ENCODE measurements around the gene SPNS1.

SPNS1 gene

GRCh38 chr16:28932339-28933141 lies 42.0 kb upstream of the SPNS1 start:
- no peak for TF ChIP-seq CTCF (IDR thresholded peaks at IDR 0.05; ENCODE audit: low read depth, low read length)

GRCh38 chr16:28933171-28933570 lies 41.4 kb upstream of the SPNS1 start:
- no peak for TF ChIP-seq CTCF (IDR thresholded peaks at IDR 0.05; ENCODE audit: low read depth, low read length)
- no peak overlapping the region for H3K4me3 ChIP-seq (ENCODE audit: low read depth, low read length)

More at GRCh38 chr16:28932339-28933141, 42.0 kb upstream of the SPNS1 start:
- H3K4me3 ChIP-seq (ENCODE audit: low read depth, low read length): no peak overlapping the region

- TF ChIP-seq CTCF (IDR thresholded peaks at IDR 0.05; ENCODE audit: low read depth, low read length): no peak
- no peak overlapping the region for H3K4me3 ChIP-seq (ENCODE audit: low read depth, low read length)
Measured at GRCh38 chr16:28935346-28935745, 39.2 kb upstream of the SPNS1 start.

- no peak overlapping the region for H3K4me3 ChIP-seq (ENCODE audit: low read depth, low read length)
- no peak for TF ChIP-seq CTCF (IDR thresholded peaks at IDR 0.05; ENCODE audit: low read depth, low read length)
Measured at GRCh38 chr16:28935924-28936783, 38.4 kb upstream of the SPNS1 start.

- no peak for TF ChIP-seq CTCF (IDR thresholded peaks at IDR 0.05; ENCODE audit: low read depth, low read length)
- no peak overlapping the region for H3K4me3 ChIP-seq (ENCODE audit: low read depth, low read length)
Measured at GRCh38 chr16:28936784-28937155, 37.8 kb upstream of the SPNS1 start.

- no peak for TF ChIP-seq CTCF (IDR thresholded peaks at IDR 0.05; ENCODE audit: low read depth, low read length)
- no peak overlapping the region for H3K4me3 ChIP-seq (ENCODE audit: low read depth, low read length)
Measured at GRCh38 chr16:28937222-28937876, 37.2 kb upstream of the SPNS1 start.
